NB4 (cell line): ENCODE data around the gene AGBL4.

ENCODE experiments used
- POLR2A ChIP-seq: IDR thresholded peaks from 2 replicates; pipeline ENCODE4 v1.6.1; 2011; ENCODE audit warnings: mild to moderate bottlenecking; ENCODE audit not compliant: insufficient read length; ENCODE audit errors: extremely low read depth
- TF ChIP-seq, protein P1 (sequence below): IDR thresholded peaks from one replicate; pipeline ENCODE4 v1.5.1; 2012; ENCODE audit warnings: low read depth, low read length

DNA sequence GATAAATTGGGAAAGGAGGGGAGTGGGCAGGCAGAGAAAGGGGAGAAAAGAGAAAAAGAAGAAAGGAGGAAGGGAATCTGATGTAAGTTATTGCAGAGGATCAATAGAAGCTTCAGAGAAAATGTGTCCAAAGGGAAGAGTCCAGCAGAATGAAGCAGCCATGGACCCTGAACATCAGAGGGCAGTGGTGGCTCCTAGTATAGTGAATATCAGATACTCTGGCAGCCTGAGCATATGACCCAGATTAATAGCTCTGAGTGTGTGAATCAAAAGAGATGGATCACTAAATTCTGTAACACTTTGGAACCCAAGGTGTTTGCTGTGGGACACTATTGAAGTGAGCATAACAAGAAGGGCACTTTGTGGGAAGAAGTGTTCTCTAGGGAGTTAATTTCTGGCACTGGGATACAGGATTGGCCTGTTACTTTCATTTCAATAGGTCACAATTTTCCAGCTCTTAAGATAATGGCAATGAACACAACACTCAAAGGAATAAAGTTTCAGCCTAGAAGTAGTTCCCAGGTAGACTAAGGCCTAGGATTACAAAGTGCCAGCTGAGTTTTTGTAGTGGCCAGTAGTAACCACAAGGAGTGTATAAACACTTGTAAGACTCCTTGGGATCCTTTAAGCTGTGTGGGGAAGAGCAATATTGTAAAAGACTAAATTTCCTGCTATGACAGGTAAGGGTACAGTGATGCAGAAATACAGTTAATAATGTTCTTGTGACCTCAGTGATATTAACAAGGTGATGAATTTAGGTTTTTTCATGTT lies 1082.6 kb downstream of the AGBL4 start:
- TF ChIP-seq, protein P1, sequence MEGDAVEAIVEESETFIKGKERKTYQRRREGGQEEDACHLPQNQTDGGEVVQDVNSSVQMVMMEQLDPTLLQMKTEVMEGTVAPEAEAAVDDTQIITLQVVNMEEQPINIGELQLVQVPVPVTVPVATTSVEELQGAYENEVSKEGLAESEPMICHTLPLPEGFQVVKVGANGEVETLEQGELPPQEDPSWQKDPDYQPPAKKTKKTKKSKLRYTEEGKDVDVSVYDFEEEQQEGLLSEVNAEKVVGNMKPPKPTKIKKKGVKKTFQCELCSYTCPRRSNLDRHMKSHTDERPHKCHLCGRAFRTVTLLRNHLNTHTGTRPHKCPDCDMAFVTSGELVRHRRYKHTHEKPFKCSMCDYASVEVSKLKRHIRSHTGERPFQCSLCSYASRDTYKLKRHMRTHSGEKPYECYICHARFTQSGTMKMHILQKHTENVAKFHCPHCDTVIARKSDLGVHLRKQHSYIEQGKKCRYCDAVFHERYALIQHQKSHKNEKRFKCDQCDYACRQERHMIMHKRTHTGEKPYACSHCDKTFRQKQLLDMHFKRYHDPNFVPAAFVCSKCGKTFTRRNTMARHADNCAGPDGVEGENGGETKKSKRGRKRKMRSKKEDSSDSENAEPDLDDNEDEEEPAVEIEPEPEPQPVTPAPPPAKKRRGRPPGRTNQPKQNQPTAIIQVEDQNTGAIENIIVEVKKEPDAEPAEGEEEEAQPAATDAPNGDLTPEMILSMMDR: no peak
- TF ChIP-seq POLR2A: no peak
